Left lobe of liver (tissue), 2 donors: Measurements from ENCODE around the gene DBP. TPM values are rescaled to one million over a fixed set of nuclear protein-coding genes. Genes with fewer than 3 reads are reported as not detected.

Experiments
- ATAC-seq: fragments of 200-7000 bp; cut with Tn5 transposase; one replicate; pipeline ENCODE4 v1.9.1; 2020; ENCODE audit warnings: mild to moderate bottlenecking, moderate library complexity
- DNase-seq: peaks from one replicate; pipeline ENCODE4 v3.0.0-alpha.2; 2020; ENCODE audit warnings: low spot score
- total RNA-seq: library from RNA; stranded (reverse); gene quantifications from one replicate; pipeline ENCODE4 v1.2.1, GENCODE V29; 2021
- donor health status: DM: no; HTN: no; CAD: no; lungs with moderate emphysema.
- donor health status: DM: no; HTN: yes; CAD: no.

Gene DBP
- total RNA-seq, 1 donor from 2014 or later = 11.4 TPM

DNA sequence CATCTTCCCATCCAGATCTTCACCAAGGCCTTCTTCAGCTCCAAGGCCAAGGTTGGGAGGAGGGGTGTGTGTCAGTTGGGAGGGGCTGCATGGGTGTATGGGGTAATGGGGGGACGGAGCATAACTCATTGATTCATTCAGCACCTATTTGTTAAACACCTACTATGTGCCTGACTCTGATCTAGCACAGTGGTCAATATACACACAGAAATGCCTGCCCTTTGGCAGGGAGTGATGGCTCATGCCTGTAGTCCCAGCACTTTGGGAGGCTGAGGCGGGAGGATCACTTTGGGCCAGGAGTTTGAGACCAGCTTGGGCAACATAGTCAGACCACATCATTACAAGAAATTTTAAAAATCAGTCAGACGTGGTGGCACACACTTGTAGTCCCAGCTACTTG lies 49.8 kb downstream of the DBP start:
- DNase-seq (no peak), ATAC-seq (no peak)

DNA sequence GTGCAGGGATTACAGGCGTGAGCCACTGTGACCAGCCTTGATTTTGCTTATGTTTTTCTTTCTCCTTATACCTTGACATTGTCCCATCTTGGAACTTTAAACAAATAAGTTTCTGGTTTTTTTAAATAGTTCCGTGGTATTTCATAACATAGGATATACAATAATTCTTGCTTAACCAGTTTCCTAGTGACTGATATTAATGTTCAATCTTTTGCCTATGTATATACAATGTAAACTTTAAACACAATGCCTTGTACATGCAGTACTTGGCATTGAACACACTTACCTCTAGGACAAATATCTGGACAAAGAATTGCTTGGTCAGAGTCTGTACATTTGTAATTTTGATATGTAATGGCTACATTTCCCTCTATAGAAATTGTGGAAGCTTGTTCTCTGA lies 55.0 kb downstream of the DBP start:
- ATAC-seq = no peak
- DNase-seq = no peak

Other genes with a start within 250 kb of the DBP start
- gene KDELR1, start 245.8 kb downstream of the DBP start, total RNA-seq = 68.4 TPM
- gene GRIN2D, start 243.7 kb downstream of the DBP start, total RNA-seq = 0.20 TPM
- 16.0 TPM for gene GRWD1, start 191.4 kb downstream of the DBP start, total RNA-seq
- gene KCNJ14, start 181.8 kb downstream of the DBP start, total RNA-seq = 0.38 TPM
- 13.9 TPM for gene CYTH2, start 168.0 kb downstream of the DBP start, total RNA-seq
- 0.43 TPM for gene LMTK3, start 125.5 kb downstream of the DBP start, total RNA-seq
- not detected for gene SULT2B1, start 85.2 kb downstream of the DBP start, total RNA-seq
- gene SPACA4, start 30.6 kb downstream of the DBP start, total RNA-seq = not detected
- 0.18 TPM for gene FAM83E, start 22.3 kb downstream of the DBP start, total RNA-seq
- gene RPL18, start 18.2 kb downstream of the DBP start, total RNA-seq = 401 TPM
- gene SPHK2, start 17.9 kb downstream of the DBP start, total RNA-seq = 41.6 TPM
- 1.7 TPM for gene CA11, start 8.8 kb upstream of the DBP start, total RNA-seq
- gene NTN5, start 35.6 kb upstream of the DBP start, total RNA-seq = 0.28 TPM
- not detected for gene FUT2, start 58.6 kb upstream of the DBP start, total RNA-seq
- 0.23 TPM for gene MAMSTR, start 82.3 kb upstream of the DBP start, total RNA-seq
- gene RASIP1, start 103.2 kb upstream of the DBP start, total RNA-seq = 3.1 TPM
- not detected for gene IZUMO1, start 109.5 kb upstream of the DBP start, total RNA-seq
- 0.43 TPM for gene FUT1, start 115.3 kb upstream of the DBP start, total RNA-seq
- gene FGF21, start 118.1 kb upstream of the DBP start, total RNA-seq = 0.75 TPM
- 21.7 TPM for gene BCAT2, start 173.7 kb upstream of the DBP start, total RNA-seq
- gene HSD17B14, start 199.1 kb upstream of the DBP start, total RNA-seq = 15.7 TPM
- 7.6 TPM for gene PLEKHA4, start 231.2 kb upstream of the DBP start, total RNA-seq
- 5.7 TPM for gene PPP1R15A, start 235.0 kb upstream of the DBP start, total RNA-seq